HEK293 (cell line): ENCODE measurements around the gene CEACAM6.
A peak's percentile ranks its signal among the peaks of the same experiment; 100 is the strongest.

Experiments used
- HOXD13 ChIP-seq: sonication (generic); formaldehyde crosslinking; IDR thresholded peaks from 2 replicates; pipeline ENCODE4 v1.8.0; 2022; ENCODE audit warnings: missing genetic modification reagents, borderline replicate concordance
- KLF7 ChIP-seq: fragments of 450-650 bp; formaldehyde crosslinking; IDR thresholded peaks from 2 replicates; pipeline ENCODE4 v1.5.1; 2016; ENCODE audit warnings: missing biosample characterization, missing genetic modification characterization, borderline replicate concordance
- OVOL3 ChIP-seq: fragments of 450-650 bp; formaldehyde crosslinking; IDR thresholded peaks from 2 replicates; pipeline ENCODE4 v1.5.1; 2016; ENCODE audit warnings: missing biosample characterization, missing genetic modification characterization
- SALL2 ChIP-seq: fragments of 450-650 bp; formaldehyde crosslinking; IDR thresholded peaks from 2 replicates; pipeline ENCODE4 v1.5.0; 2017; ENCODE audit warnings: missing biosample characterization, mild to moderate bottlenecking, missing genetic modification characterization, borderline replicate concordance
- SP7 ChIP-seq: fragments of 450-650 bp; formaldehyde crosslinking; IDR thresholded peaks from 2 replicates; pipeline ENCODE4 v1.5.1; 2016; ENCODE audit warnings: missing biosample characterization, missing genetic modification characterization
- TCF7L2 ChIP-seq: IDR thresholded peaks from 2 replicates; pipeline ENCODE4 v1.6.1; 2011; ENCODE audit warnings: low read depth, mild to moderate bottlenecking, inconsistent platforms, low read length, moderate library complexity, borderline replicate concordance
- WT1 ChIP-seq: fragments of 450-650 bp; formaldehyde crosslinking; IDR thresholded peaks from 2 replicates; pipeline ENCODE4 v1.5.1; 2016; ENCODE audit warnings: missing biosample characterization, missing genetic modification characterization
- ZBTB21 ChIP-seq: fragments of 450-650 bp; formaldehyde crosslinking; IDR thresholded peaks from 2 replicates; pipeline ENCODE4 v1.5.1; 2017; ENCODE audit warnings: missing biosample characterization, missing genetic modification characterization
- ZNF169 ChIP-seq: fragments of 450-650 bp; formaldehyde crosslinking; IDR thresholded peaks from 2 replicates; pipeline ENCODE4 v1.5.1; 2016; ENCODE audit warnings: missing biosample characterization, missing genetic modification characterization
- ZNF175 ChIP-seq: fragments of 450-650 bp; formaldehyde crosslinking; IDR thresholded peaks from 2 replicates; pipeline ENCODE4 v1.5.1; 2016; ENCODE audit warnings: missing biosample characterization, missing genetic modification characterization
- ZNF24 ChIP-seq: fragments of 450-650 bp; formaldehyde crosslinking; IDR thresholded peaks from 2 replicates; pipeline ENCODE4 v1.5.1; 2016; ENCODE audit warnings: missing biosample characterization, missing genetic modification characterization
- ZNF341 ChIP-seq: fragments of 450-650 bp; formaldehyde crosslinking; IDR thresholded peaks from 2 replicates; pipeline ENCODE4; 2016; ENCODE audit warnings: low read depth, missing biosample characterization, missing genetic modification characterization
- ZNF350 ChIP-seq: fragments of 450-650 bp; formaldehyde crosslinking; IDR thresholded peaks from 2 replicates; pipeline ENCODE4 v1.5.0; 2017; ENCODE audit warnings: missing biosample characterization, mild to moderate bottlenecking, missing genetic modification characterization
- ZNF394 ChIP-seq: fragments of 450-650 bp; formaldehyde crosslinking; IDR thresholded peaks from 2 replicates; pipeline ENCODE4 v1.5.1; 2016; ENCODE audit warnings: missing biosample characterization, missing genetic modification characterization, mild to moderate bottlenecking, moderate library complexity, borderline replicate concordance
- ZNF501 ChIP-seq: fragments of 450-650 bp; formaldehyde crosslinking; IDR thresholded peaks from 2 replicates; pipeline ENCODE4 v1.5.1; 2016; ENCODE audit warnings: missing biosample characterization, missing genetic modification characterization
- ZNF510 ChIP-seq: fragments of 450-650 bp; formaldehyde crosslinking; IDR thresholded peaks from 2 replicates; pipeline ENCODE4 v1.5.1; 2018; ENCODE audit warnings: mild to moderate bottlenecking, missing genetic modification characterization, missing biosample characterization; ENCODE audit not compliant: insufficient replicate concordance
- ZNF560 ChIP-seq: fragments of 450-650 bp; formaldehyde crosslinking; IDR thresholded peaks from 2 replicates; pipeline ENCODE4 v1.5.1; 2017; ENCODE audit warnings: missing biosample characterization, missing genetic modification characterization, borderline replicate concordance
- ZNF623 ChIP-seq: fragments of 450-650 bp; formaldehyde crosslinking; IDR thresholded peaks from 2 replicates; pipeline ENCODE4 v1.5.1; 2016; ENCODE audit warnings: missing biosample characterization, missing genetic modification characterization
- ZNF707 ChIP-seq: fragments of 450-650 bp; formaldehyde crosslinking; IDR thresholded peaks from 2 replicates; pipeline ENCODE4 v1.5.1; 2016; ENCODE audit warnings: missing biosample characterization, missing genetic modification characterization
- ZNF76 ChIP-seq: fragments of 450-650 bp; formaldehyde crosslinking; IDR thresholded peaks from 2 replicates; pipeline ENCODE4; 2016; ENCODE audit warnings: low read depth, missing biosample characterization, missing genetic modification characterization, borderline replicate concordance
- ZNF776 ChIP-seq: fragments of 450-650 bp; formaldehyde crosslinking; IDR thresholded peaks from 2 replicates; pipeline ENCODE4 v1.5.0; 2017; ENCODE audit warnings: missing biosample characterization, missing genetic modification characterization, borderline replicate concordance
- ZNF792 ChIP-seq: fragments of 450-650 bp; formaldehyde crosslinking; IDR thresholded peaks from 2 replicates; pipeline ENCODE4 v1.5.1; 2016; ENCODE audit warnings: missing biosample characterization, missing genetic modification characterization
- ZSCAN16 ChIP-seq: fragments of 450-650 bp; formaldehyde crosslinking; IDR thresholded peaks from 2 replicates; pipeline ENCODE4 v1.5.1; 2016; ENCODE audit warnings: missing biosample characterization, missing genetic modification characterization
- TF ChIP-seq, protein P1 (sequence below): fragments of 450-650 bp; formaldehyde crosslinking; IDR thresholded peaks from 2 replicates; pipeline ENCODE4 v1.5.1; 2016; ENCODE audit warnings: missing biosample characterization, missing genetic modification characterization
- TF ChIP-seq, protein P2 (sequence below): fragments of 450-650 bp; formaldehyde crosslinking; IDR thresholded peaks from 2 replicates; pipeline ENCODE4 v1.5.1; 2016; ENCODE audit warnings: missing biosample characterization, missing genetic modification characterization
- TF ChIP-seq, protein P3 (sequence below): fragments of 450-650 bp; formaldehyde crosslinking; IDR thresholded peaks from 2 replicates; pipeline ENCODE4 v1.5.1; 2016; ENCODE audit warnings: missing biosample characterization, missing genetic modification characterization
- TF ChIP-seq, protein P4 (sequence below): fragments of 450-650 bp; formaldehyde crosslinking; IDR thresholded peaks from 2 replicates; pipeline ENCODE4 v1.5.1; 2016; ENCODE audit warnings: missing biosample characterization, missing genetic modification characterization
- TF ChIP-seq, protein P5 (sequence below): fragments of 450-650 bp; formaldehyde crosslinking; IDR thresholded peaks from 2 replicates; pipeline ENCODE4 v1.5.1; 2016; ENCODE audit warnings: missing biosample characterization, missing genetic modification characterization
- TF ChIP-seq, protein P6 (sequence below): fragments of 450-650 bp; formaldehyde crosslinking; IDR thresholded peaks from 2 replicates; pipeline ENCODE4 v1.5.1; 2016; ENCODE audit warnings: missing biosample characterization, missing genetic modification characterization

Gene CEACAM6

DNA sequence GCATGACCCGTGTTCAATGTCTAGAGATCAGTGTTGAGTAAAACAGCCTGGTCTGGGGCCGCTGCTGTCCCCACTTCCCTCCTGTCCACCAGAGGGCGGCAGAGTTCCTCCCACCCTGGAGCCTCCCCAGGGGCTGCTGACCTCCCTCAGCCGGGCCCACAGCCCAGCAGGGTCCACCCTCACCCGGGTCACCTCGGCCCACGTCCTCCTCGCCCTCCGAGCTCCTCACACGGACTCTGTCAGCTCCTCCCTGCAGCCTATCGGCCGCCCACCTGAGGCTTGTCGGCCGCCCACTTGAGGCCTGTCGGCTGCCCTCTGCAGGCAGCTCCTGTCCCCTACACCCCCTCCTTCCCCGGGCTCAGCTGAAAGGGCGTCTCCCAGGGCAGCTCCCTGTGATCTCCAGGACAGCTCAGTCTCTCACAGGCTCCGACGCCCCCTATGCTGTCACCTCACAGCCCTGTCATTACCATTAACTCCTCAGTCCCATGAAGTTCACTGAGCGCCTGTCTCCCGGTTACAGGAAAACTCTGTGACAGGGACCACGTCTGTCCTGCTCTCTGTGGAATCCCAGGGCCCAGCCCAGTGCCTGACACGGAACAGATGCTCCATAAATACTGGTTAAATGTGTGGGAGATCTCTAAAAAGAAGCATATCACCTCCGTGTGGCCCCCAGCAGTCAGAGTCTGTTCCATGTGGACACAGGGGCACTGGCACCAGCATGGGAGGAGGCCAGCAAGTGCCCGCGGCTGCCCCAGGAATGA, 48.4 kb upstream of the CEACAM6 start (continued):
- TF ChIP-seq, protein P1, sequence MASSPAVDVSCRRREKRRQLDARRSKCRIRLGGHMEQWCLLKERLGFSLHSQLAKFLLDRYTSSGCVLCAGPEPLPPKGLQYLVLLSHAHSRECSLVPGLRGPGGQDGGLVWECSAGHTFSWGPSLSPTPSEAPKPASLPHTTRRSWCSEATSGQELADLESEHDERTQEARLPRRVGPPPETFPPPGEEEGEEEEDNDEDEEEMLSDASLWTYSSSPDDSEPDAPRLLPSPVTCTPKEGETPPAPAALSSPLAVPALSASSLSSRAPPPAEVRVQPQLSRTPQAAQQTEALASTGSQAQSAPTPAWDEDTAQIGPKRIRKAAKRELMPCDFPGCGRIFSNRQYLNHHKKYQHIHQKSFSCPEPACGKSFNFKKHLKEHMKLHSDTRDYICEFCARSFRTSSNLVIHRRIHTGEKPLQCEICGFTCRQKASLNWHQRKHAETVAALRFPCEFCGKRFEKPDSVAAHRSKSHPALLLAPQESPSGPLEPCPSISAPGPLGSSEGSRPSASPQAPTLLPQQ (tag by site-specific recombination) = peak; percentile 98
- TF ChIP-seq ZNF341 (tag by site-specific recombination) (no peak), KLF7 (tag by site-specific recombination) (peak; percentile 91; the same call in 1 of the 2 replicates), ZNF792 (tag by site-specific recombination) (peak; percentile 36; the same call in 1 of the 2 replicates), TCF7L2 (no peak), ZNF350 (no peak), ZNF24 (tag by site-specific recombination) (no peak; the same call in 1 of the 2 replicates), SP7 (peak; percentile 86), ZNF560 (no peak), ZNF623 (tag by site-specific recombination) (no peak), ZNF76 (0 out of 2 replicates have a peak, but pooled peaks have one; percentile 39), ZBTB21 (tag by site-specific recombination) (no peak), ZNF175 (no peak), ZNF707 (tag by site-specific recombination) (no peak), ZNF776 (no peak), ZNF510 (tag by site-specific recombination) (no peak), ZNF394 (tag by site-specific recombination) (no peak; the same call in 1 of the 2 replicates), OVOL3 (tag by site-specific recombination) (no peak), SALL2 (tag by site-specific recombination) (no peak), ZSCAN16 (tag by site-specific recombination) (no peak), WT1 (peak; percentile 26; the same call in 1 of the 2 replicates), ZNF501 (tag by site-specific recombination) (peak; percentile 91), HOXD13 (CRISPR knock-in tag) (no peak), ZNF169 (no peak)
- TF ChIP-seq, protein P2, sequence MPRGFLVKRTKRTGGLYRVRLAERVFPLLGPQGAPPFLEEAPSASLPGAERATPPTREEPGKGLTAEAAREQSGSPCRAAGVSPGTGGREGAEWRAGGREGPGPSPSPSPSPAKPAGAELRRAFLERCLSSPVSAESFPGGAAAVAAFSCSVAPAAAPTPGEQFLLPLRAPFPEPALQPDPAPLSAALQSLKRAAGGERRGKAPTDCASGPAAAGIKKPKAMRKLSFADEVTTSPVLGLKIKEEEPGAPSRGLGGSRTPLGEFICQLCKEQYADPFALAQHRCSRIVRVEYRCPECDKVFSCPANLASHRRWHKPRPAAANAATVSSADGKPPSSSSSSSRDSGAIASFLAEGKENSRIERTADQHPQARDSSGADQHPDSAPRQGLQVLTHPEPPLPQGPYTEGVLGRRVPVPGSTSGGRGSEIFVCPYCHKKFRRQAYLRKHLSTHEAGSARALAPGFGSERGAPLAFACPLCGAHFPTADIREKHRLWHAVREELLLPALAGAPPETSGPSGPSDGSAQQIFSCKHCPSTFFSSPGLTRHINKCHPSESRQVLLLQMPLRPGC (tag by site-specific recombination) = no peak
- TF ChIP-seq, protein P3, sequence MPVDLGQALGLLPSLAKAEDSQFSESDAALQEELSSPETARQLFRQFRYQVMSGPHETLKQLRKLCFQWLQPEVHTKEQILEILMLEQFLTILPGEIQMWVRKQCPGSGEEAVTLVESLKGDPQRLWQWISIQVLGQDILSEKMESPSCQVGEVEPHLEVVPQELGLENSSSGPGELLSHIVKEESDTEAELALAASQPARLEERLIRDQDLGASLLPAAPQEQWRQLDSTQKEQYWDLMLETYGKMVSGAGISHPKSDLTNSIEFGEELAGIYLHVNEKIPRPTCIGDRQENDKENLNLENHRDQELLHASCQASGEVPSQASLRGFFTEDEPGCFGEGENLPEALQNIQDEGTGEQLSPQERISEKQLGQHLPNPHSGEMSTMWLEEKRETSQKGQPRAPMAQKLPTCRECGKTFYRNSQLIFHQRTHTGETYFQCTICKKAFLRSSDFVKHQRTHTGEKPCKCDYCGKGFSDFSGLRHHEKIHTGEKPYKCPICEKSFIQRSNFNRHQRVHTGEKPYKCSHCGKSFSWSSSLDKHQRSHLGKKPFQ (tag by site-specific recombination) = no peak
- TF ChIP-seq, protein P4, sequence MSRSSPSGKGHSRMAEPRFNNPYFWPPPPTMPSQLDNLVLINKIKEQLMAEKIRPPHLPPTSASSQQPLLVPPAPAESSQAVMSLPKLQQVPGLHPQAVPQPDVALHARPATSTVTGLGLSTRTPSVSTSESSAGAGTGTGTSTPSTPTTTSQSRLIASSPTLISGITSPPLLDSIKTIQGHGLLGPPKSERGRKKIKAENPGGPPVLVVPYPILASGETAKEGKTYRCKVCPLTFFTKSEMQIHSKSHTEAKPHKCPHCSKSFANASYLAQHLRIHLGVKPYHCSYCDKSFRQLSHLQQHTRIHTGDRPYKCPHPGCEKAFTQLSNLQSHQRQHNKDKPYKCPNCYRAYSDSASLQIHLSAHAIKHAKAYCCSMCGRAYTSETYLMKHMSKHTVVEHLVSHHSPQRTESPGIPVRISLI = no peak
- TF ChIP-seq, protein P5, sequence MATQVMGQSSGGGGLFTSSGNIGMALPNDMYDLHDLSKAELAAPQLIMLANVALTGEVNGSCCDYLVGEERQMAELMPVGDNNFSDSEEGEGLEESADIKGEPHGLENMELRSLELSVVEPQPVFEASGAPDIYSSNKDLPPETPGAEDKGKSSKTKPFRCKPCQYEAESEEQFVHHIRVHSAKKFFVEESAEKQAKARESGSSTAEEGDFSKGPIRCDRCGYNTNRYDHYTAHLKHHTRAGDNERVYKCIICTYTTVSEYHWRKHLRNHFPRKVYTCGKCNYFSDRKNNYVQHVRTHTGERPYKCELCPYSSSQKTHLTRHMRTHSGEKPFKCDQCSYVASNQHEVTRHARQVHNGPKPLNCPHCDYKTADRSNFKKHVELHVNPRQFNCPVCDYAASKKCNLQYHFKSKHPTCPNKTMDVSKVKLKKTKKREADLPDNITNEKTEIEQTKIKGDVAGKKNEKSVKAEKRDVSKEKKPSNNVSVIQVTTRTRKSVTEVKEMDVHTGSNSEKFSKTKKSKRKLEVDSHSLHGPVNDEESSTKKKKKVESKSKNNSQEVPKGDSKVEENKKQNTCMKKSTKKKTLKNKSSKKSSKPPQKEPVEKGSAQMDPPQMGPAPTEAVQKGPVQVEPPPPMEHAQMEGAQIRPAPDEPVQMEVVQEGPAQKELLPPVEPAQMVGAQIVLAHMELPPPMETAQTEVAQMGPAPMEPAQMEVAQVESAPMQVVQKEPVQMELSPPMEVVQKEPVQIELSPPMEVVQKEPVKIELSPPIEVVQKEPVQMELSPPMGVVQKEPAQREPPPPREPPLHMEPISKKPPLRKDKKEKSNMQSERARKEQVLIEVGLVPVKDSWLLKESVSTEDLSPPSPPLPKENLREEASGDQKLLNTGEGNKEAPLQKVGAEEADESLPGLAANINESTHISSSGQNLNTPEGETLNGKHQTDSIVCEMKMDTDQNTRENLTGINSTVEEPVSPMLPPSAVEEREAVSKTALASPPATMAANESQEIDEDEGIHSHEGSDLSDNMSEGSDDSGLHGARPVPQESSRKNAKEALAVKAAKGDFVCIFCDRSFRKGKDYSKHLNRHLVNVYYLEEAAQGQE (tag by site-specific recombination) = peak; percentile 80
- TF ChIP-seq, protein P6, sequence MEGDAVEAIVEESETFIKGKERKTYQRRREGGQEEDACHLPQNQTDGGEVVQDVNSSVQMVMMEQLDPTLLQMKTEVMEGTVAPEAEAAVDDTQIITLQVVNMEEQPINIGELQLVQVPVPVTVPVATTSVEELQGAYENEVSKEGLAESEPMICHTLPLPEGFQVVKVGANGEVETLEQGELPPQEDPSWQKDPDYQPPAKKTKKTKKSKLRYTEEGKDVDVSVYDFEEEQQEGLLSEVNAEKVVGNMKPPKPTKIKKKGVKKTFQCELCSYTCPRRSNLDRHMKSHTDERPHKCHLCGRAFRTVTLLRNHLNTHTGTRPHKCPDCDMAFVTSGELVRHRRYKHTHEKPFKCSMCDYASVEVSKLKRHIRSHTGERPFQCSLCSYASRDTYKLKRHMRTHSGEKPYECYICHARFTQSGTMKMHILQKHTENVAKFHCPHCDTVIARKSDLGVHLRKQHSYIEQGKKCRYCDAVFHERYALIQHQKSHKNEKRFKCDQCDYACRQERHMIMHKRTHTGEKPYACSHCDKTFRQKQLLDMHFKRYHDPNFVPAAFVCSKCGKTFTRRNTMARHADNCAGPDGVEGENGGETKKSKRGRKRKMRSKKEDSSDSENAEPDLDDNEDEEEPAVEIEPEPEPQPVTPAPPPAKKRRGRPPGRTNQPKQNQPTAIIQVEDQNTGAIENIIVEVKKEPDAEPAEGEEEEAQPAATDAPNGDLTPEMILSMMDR (tag by site-specific recombination) = peak; percentile 100
